Measurements from ENCODE around the gene BMAL2. TPM values are rescaled to one million over a fixed set of nuclear protein-coding genes. Genes with fewer than 3 reads are reported as not detected.

Gene BMAL2
- total RNA-seq, 1 experiment from 2014 or later: 43.9 TPM

DNA sequence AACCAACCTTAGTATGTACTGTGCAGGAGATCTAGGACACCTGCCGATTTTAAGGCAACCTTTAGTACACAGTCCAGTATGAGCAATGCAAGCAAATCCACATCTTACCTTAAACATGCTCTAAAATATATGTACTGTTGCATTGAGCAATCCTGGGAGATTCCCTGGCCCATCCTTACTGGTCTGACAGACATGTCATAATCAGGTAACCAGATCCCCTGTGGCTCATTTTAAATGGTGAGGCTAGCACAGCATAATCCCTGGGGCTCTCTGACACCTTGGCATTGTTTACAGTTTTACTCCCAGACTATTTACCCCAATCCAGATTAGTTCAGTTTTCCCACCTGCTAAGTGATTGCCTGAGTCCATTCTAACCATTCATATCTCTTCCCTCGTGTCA lies 15.1 kb downstream of the BMAL2 start:
- no peak for TF ChIP-seq TCF7L2 (IDR thresholded peaks at IDR 0.05; ENCODE audit: low read depth, low read length)
- TF ChIP-seq SIN3A (IDR thresholded peaks at IDR 0.05; ENCODE audit: borderline replicate concordance, insufficient read depth, low read depth, low read length): no peak
- TF ChIP-seq, protein P1, sequence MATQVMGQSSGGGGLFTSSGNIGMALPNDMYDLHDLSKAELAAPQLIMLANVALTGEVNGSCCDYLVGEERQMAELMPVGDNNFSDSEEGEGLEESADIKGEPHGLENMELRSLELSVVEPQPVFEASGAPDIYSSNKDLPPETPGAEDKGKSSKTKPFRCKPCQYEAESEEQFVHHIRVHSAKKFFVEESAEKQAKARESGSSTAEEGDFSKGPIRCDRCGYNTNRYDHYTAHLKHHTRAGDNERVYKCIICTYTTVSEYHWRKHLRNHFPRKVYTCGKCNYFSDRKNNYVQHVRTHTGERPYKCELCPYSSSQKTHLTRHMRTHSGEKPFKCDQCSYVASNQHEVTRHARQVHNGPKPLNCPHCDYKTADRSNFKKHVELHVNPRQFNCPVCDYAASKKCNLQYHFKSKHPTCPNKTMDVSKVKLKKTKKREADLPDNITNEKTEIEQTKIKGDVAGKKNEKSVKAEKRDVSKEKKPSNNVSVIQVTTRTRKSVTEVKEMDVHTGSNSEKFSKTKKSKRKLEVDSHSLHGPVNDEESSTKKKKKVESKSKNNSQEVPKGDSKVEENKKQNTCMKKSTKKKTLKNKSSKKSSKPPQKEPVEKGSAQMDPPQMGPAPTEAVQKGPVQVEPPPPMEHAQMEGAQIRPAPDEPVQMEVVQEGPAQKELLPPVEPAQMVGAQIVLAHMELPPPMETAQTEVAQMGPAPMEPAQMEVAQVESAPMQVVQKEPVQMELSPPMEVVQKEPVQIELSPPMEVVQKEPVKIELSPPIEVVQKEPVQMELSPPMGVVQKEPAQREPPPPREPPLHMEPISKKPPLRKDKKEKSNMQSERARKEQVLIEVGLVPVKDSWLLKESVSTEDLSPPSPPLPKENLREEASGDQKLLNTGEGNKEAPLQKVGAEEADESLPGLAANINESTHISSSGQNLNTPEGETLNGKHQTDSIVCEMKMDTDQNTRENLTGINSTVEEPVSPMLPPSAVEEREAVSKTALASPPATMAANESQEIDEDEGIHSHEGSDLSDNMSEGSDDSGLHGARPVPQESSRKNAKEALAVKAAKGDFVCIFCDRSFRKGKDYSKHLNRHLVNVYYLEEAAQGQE (IDR thresholded peaks at IDR 0.05; ENCODE audit: insufficient read depth in 1 of 2, low read depth in 2 of 2, low read length in 1 of 2): no peak
- no peak for TF ChIP-seq POLR2AphosphoS5 (IDR thresholded peaks at IDR 0.05; ENCODE audit: low read depth, low read length)
- Histone ChIP-seq H3K9me3 (ENCODE audit: control insufficient read depth, insufficient read depth, low read depth, low read length) (no peaks in the 10 kb centered on the region), H3K4me1 (ENCODE audit: control insufficient read depth, insufficient read depth, low read length) (peaks cover 16% of the 10 kb centered on the region; the same call in 1 of the 2 replicates), H3K4me3 (ENCODE audit: low read depth in 2 of 2, low read length in 2 of 2) (no peak overlapping the region), H3K36me3 (ENCODE audit: control insufficient read depth, insufficient read depth, low read length) (no peaks in the 10 kb centered on the region), H3K27me3 (ENCODE audit: control insufficient read depth, insufficient read depth, low read length) (no peaks in the 10 kb centered on the region), H3K27ac (ENCODE audit: low read length) (no peak overlapping the region)
- in situ Hi-C loops (cut with HindIII; ENCODE audit: low pct_unique_long_range_greater_than_20kb, low sequenced_read_pairs): no loop called here
- ChIA-PET CTCF (no interaction called here), POLR2A (no interaction called here)
- DNase-seq (ENCODE audit: low read depth, low spot score): no peak
- intact Hi-C loops (cut with micrococcal nuclease; ENCODE audit: unreplicated experiment): no loop called here
- ATAC-seq: no peak
- no TSS peak for BruUV-seq (replicated peaks)

GRCh38 chr12:27351476-27351875 lies 18.8 kb downstream of the BMAL2 start:
- CTCF ChIA-PET: interaction anchor here (0.6 kb wide), 1 partner anchor 10 kb away, joined by 4 read pairs; no protein-coding TSS in a partner anchor

More at GRCh38 chr12:27351476-27351875, 18.8 kb downstream of the BMAL2 start:
- Histone ChIP-seq H3K27me3 (ENCODE audit: control insufficient read depth, insufficient read depth, low read length) (no peaks in the 10 kb centered on the region), H3K36me3 (ENCODE audit: control insufficient read depth, insufficient read depth, low read length) (no peaks in the 10 kb centered on the region), H3K4me1 (ENCODE audit: control insufficient read depth, insufficient read depth, low read length) (no peaks in the 10 kb centered on the region), H3K9me3 (ENCODE audit: control insufficient read depth, insufficient read depth, low read depth, low read length) (no peaks in the 10 kb centered on the region), H3K27ac (ENCODE audit: low read length) (no peak overlapping the region), H3K4me3 (ENCODE audit: low read depth in 2 of 2, low read length in 2 of 2) (no peak overlapping the region)
- intact Hi-C loops (cut with micrococcal nuclease; ENCODE audit: unreplicated experiment) (no loop called here), in situ Hi-C loops (cut with HindIII; ENCODE audit: low pct_unique_long_range_greater_than_20kb, low sequenced_read_pairs) (no loop called here)
- no peak for DNase-seq (ENCODE audit: low read depth, low spot score)
- BruUV-seq (replicated peaks): no TSS peak
- POLR2A ChIA-PET: no interaction called here
- TF ChIP-seq POLR2AphosphoS5 (IDR thresholded peaks at IDR 0.05; ENCODE audit: low read depth, low read length): no peak
- TF ChIP-seq TCF7L2 (IDR thresholded peaks at IDR 0.05; ENCODE audit: low read depth, low read length): no peak
- TF ChIP-seq, protein P2, sequence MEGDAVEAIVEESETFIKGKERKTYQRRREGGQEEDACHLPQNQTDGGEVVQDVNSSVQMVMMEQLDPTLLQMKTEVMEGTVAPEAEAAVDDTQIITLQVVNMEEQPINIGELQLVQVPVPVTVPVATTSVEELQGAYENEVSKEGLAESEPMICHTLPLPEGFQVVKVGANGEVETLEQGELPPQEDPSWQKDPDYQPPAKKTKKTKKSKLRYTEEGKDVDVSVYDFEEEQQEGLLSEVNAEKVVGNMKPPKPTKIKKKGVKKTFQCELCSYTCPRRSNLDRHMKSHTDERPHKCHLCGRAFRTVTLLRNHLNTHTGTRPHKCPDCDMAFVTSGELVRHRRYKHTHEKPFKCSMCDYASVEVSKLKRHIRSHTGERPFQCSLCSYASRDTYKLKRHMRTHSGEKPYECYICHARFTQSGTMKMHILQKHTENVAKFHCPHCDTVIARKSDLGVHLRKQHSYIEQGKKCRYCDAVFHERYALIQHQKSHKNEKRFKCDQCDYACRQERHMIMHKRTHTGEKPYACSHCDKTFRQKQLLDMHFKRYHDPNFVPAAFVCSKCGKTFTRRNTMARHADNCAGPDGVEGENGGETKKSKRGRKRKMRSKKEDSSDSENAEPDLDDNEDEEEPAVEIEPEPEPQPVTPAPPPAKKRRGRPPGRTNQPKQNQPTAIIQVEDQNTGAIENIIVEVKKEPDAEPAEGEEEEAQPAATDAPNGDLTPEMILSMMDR (IDR thresholded peaks at IDR 0.05): no peak
- TF ChIP-seq, protein P1 (IDR thresholded peaks at IDR 0.05; ENCODE audit: insufficient read depth in 1 of 2, low read depth in 2 of 2, low read length in 1 of 2): no peak
- TF ChIP-seq SIN3A (IDR thresholded peaks at IDR 0.05; ENCODE audit: borderline replicate concordance, insufficient read depth, low read depth, low read length): no peak
- ATAC-seq: no peak
